Thyroid gland (tissue), 4 donors: ENCODE data around the gene DDN.

Experiments
- CTCF ChIP-seq, 6 experiments: fragments of 200-600 bp in 3 of 6; fragments of 450-650 bp in 3 of 6; sonication (generic) in 3 of 6; IDR thresholded peaks; one replicate each; pipeline ENCODE4 v1.5.1; 2016 to 2019; ENCODE audit warnings: antibody characterized with exemption in 6 of 6, mild to moderate bottlenecking in 2 of 6, inconsistent platforms in 1 of 6, moderate library complexity in 1 of 6
- POLR2A ChIP-seq, 2 donors: fragments of 450-650 bp; IDR thresholded peaks; one replicate each; pipeline ENCODE4 v1.6.1; 2017; ENCODE audit warnings: antibody characterized with exemption in 2 of 2, mild to moderate bottlenecking in 2 of 2, moderate library complexity in 1 of 2

GRCh38 chr12:49027846-49028555 lies 28.8 kb upstream of the DDN start:
- TF ChIP-seq CTCF (IDR thresholded peaks at IDR 0.05) (no peak), POLR2A (IDR thresholded peaks at IDR 0.05) (no peak)
